H1 (cell line): ENCODE data around the gene GBF1. TPM values are rescaled to one million over a fixed set of nuclear protein-coding genes. Genes with fewer than 3 reads are reported as not detected.

ENCODE experiments used
- BRCA1 ChIP-seq: IDR thresholded peaks from 2 replicates; pipeline ENCODE4 v1.6.1; 2012; ENCODE audit warnings: low read depth, low read length, improper control_type of control experiment
- CHD7 ChIP-seq: fragments of 300-600 bp; sonication (generic); IDR thresholded peaks from 2 replicates; pipeline ENCODE4 v1.7.1; 2012; ENCODE audit warnings: low read length, moderate library complexity, mild to moderate bottlenecking, inconsistent platforms; ENCODE audit not compliant: insufficient replicate concordance
- CTBP2 ChIP-seq: IDR thresholded peaks from 2 replicates; pipeline ENCODE4 v1.7.0; 2011; ENCODE audit warnings: borderline replicate concordance, mild to moderate bottlenecking, moderate library complexity, mixed read lengths, low read length; ENCODE audit not compliant: insufficient read depth, insufficient read length
- EGR1 ChIP-seq: IDR thresholded peaks from 2 replicates; pipeline ENCODE4 v1.6.1; 2011; ENCODE audit warnings: low read depth, low read length, borderline replicate concordance
- EZH2 ChIP-seq: fragments of 200-600 bp; sonication (generic); IDR thresholded peaks from 2 replicates; pipeline ENCODE4 v1.7.1; 2012; ENCODE audit warnings: low read depth, mild to moderate bottlenecking, moderate library complexity, low read length, inconsistent platforms; ENCODE audit not compliant: severe bottlenecking
- GABPA ChIP-seq: IDR thresholded peaks from 2 replicates; pipeline ENCODE4 v1.6.1; 2011; ENCODE audit warnings: mild to moderate bottlenecking, low read length, moderate library complexity, borderline replicate concordance; ENCODE audit not compliant: insufficient read depth
- NANOG ChIP-seq: IDR thresholded peaks from 2 replicates; pipeline ENCODE4 v1.6.1; 2011; ENCODE audit warnings: low read length, low read depth, mild to moderate bottlenecking, inconsistent platforms; ENCODE audit not compliant: insufficient read depth, poor library complexity, severe bottlenecking
- RAD21 ChIP-seq, 2 experiments: IDR thresholded peaks in 1 of 2; conservative IDR thresholded peaks in 1 of 2; 2 replicates each; pipeline ENCODE4 v1.6.1; 2011; ENCODE audit warnings: low read depth in 2 of 2, low read length in 2 of 2, improper control_type of control experiment in 1 of 2, inconsistent platforms in 1 of 2, mild to moderate bottlenecking in 1 of 2, moderate library complexity in 1 of 2
- RXRA ChIP-seq: IDR thresholded peaks from 2 replicates; pipeline ENCODE4 v1.6.1; 2011; ENCODE audit warnings: low read depth, mild to moderate bottlenecking, low read length, moderate library complexity; ENCODE audit not compliant: insufficient read depth
- SIRT6 ChIP-seq: IDR thresholded peaks from one replicate; pipeline ENCODE4 v1.7.1; 2012; ENCODE audit warnings: low read length, inconsistent platforms
- polyA plus RNA-seq, 7 experiments: library from polyadenylated mRNA; depleted of rRNA in 3 of 7; stranded (reverse) in 5 of 7; unstranded in 2 of 7; fragments of >200 nt in 5 of 7; fragments of 200-250 nt in 2 of 7; gene quantifications; 1 replicate in 5 of 7; 2 replicates in 1 of 7; 4 replicates in 1 of 7; pipeline versions ENCODE4 v1.2.1 to v1.2.3, GENCODE V29; 2011 to 2013; ENCODE audit warnings: missing spikeins in 2 of 7, mixed read lengths in 2 of 7
- total RNA-seq: library from RNA; stranded (reverse); fragmentation: NEBNext Ultra II Directional; extraction: Animal tissue kit (Norgen Biotek cat#: 25700); gene quantifications from 2 replicates; pipeline ENCODE4 v1.2.1, GENCODE V29; 2021

GBF1 gene
- total and polyA plus RNA-seq, 2 of the 8 experiments (the other 6 are each of a cell fraction or from before 2014, with no cell fraction given) = 11.0 to 25.5 TPM

DNA sequence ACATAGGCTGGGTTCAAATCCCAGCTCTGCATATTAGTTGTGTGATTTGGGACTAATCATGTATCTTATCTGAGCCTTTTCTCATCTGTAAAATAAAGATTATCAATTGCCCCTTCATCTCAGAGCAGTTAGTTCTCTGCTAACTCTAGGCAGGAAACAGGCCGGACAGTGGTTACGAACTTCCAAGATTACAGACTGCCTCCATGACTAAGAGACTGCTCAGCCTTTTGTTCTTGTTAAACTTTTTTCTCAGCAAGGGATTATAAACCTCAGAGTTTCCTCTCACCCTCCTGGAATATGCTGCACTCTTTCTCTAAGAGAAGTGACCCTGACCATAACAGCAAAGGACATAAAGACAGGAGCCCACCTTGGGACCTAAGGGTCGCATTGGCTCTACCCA lies 97.6 kb downstream of the GBF1 start (continued):
- no peak for TF ChIP-seq CHD7
- TF ChIP-seq EGR1 = no peak
- TF ChIP-seq CTBP2 = no peak
- no peak for TF ChIP-seq SIRT6
- TF ChIP-seq BRCA1 = no peak
- no peak for TF ChIP-seq RXRA
- TF ChIP-seq GABPA = no peak
- no peak for TF ChIP-seq RAD21 (IDR thresholded peaks at IDR 0.05 in 1 of 2, conservative IDR thresholded peaks at IDR 0.05 in 1 of 2; ENCODE audit: low read depth in 2 of 2, low read length in 2 of 2)
- no peak for TF ChIP-seq EZH2
- TF ChIP-seq NANOG = no peak
